H9 (cell line): ENCODE results near the gene FHIT. TPM values are rescaled to one million over a fixed set of nuclear protein-coding genes. Genes with fewer than 3 reads are reported as not detected.

Source experiments
- DNase-seq: peaks from one replicate; pipeline ENCODE4 v3.0.0-alpha.2; 2017
- H2AFZ ChIP-seq: one replicate; pipeline ENCODE4 v1.6.1; 2013; ENCODE audit warnings: mild to moderate bottlenecking, low read length, control low read depth, moderate library complexity
- H2AK5ac ChIP-seq: 2 replicates; pipeline ENCODE4 v1.6.1; 2013; ENCODE audit warnings: low read length, control low read depth, mixed read lengths; ENCODE audit not compliant: insufficient read length
- H2BK120ac ChIP-seq: one replicate; pipeline ENCODE4 v1.6.1; 2013; ENCODE audit warnings: low read depth, mild to moderate bottlenecking, low read length, control low read depth, inconsistent platforms; ENCODE audit not compliant: poor library complexity, severe bottlenecking
- H2BK12ac ChIP-seq: 2 replicates; pipeline ENCODE4 v1.6.1; 2013; ENCODE audit warnings: low read length, control low read depth, mixed read lengths, low read depth; ENCODE audit not compliant: insufficient read length
- H2BK15ac ChIP-seq: 2 replicates; pipeline ENCODE4 v1.6.1; 2013; ENCODE audit warnings: low read depth, low read length, control low read depth
- H2BK20ac ChIP-seq: one replicate; pipeline ENCODE4 v1.6.1; 2013; ENCODE audit warnings: low read depth, mild to moderate bottlenecking, low read length, control low read depth, inconsistent platforms; ENCODE audit not compliant: poor library complexity, severe bottlenecking
- H2BK5ac ChIP-seq: 2 replicates; pipeline ENCODE4 v1.6.1; 2013; ENCODE audit warnings: low read length, control low read depth, mixed read lengths; ENCODE audit not compliant: insufficient read length
- H3K14ac ChIP-seq: 2 replicates; pipeline ENCODE4 v1.6.1; 2013; ENCODE audit warnings: low read length, control low read depth; ENCODE audit not compliant: insufficient read depth
- H3K18ac ChIP-seq: 2 replicates; pipeline ENCODE4 v1.6.1; 2013; ENCODE audit warnings: low read depth, mild to moderate bottlenecking, mixed read lengths, low read length, control low read depth; ENCODE audit not compliant: insufficient read length
- H3K23ac ChIP-seq: 2 replicates; pipeline ENCODE4 v1.6.1; 2013; ENCODE audit warnings: low read length, control low read depth, mixed read lengths, low read depth; ENCODE audit not compliant: insufficient read length
- H3K23me2 ChIP-seq: 2 replicates; pipeline ENCODE4 v1.6.1; 2013; ENCODE audit warnings: low read depth, mild to moderate bottlenecking, mixed read lengths, low read length, control low read depth; ENCODE audit not compliant: insufficient read length, poor library complexity, severe bottlenecking
- H3K27ac ChIP-seq: 2 replicates; pipeline ENCODE4 v1.5.1; 2013; ENCODE audit warnings: low read length, control low read depth, mixed read lengths, low read depth; ENCODE audit not compliant: insufficient read length
- H3K27me3 ChIP-seq: 2 replicates; pipeline ENCODE4 v1.6.1; 2013; ENCODE audit warnings: low read length, control low read depth, inconsistent platforms; ENCODE audit not compliant: insufficient read depth
- H3K4ac ChIP-seq: 2 replicates; pipeline ENCODE4 v1.6.1; 2013; ENCODE audit warnings: low read depth, mild to moderate bottlenecking, control low read depth, inconsistent platforms, low read length, moderate library complexity
- H3K4me1 ChIP-seq: 2 replicates; pipeline ENCODE4 v1.6.1; 2013; ENCODE audit warnings: low read length, control low read depth, inconsistent platforms; ENCODE audit not compliant: insufficient read depth
- H3K4me2 ChIP-seq: 2 replicates; pipeline ENCODE4 v1.6.1; 2013; ENCODE audit warnings: low read length, control low read depth, mixed read lengths; ENCODE audit not compliant: insufficient read length, insufficient read depth
- H3K56ac ChIP-seq: 2 replicates; pipeline ENCODE4 v1.6.1; 2013; ENCODE audit warnings: low read depth, mild to moderate bottlenecking, mixed read lengths, low read length, control low read depth; ENCODE audit not compliant: insufficient read length
- H3K79me1 ChIP-seq: 2 replicates; pipeline ENCODE4 v1.6.1; 2013; ENCODE audit warnings: low read depth, mild to moderate bottlenecking, moderate library complexity, low read length, control low read depth, inconsistent platforms; ENCODE audit not compliant: insufficient read depth, poor library complexity, severe bottlenecking
- H3K79me2 ChIP-seq: 2 replicates; pipeline ENCODE4 v1.6.1; 2013; ENCODE audit warnings: low read length, control low read depth, inconsistent platforms; ENCODE audit not compliant: insufficient read depth
- H3K9ac ChIP-seq: 2 replicates; pipeline ENCODE4 v1.6.1; 2013; ENCODE audit warnings: low read length, control low read depth, mixed read lengths; ENCODE audit not compliant: insufficient read length; ENCODE audit errors: extremely low read depth
- H3K9me3 ChIP-seq: one replicate; pipeline ENCODE4 v1.6.1; 2013; ENCODE audit warnings: low read depth, low read length, inconsistent platforms; ENCODE audit not compliant: control insufficient read depth
- H3T11ph ChIP-seq: one replicate; pipeline ENCODE4 v1.6.1; 2013; ENCODE audit warnings: mild to moderate bottlenecking, low read length, control low read depth, inconsistent platforms
- H4K20me1 ChIP-seq: one replicate; pipeline ENCODE4 v1.6.1; 2013; ENCODE audit not compliant: control insufficient read depth, insufficient read length, insufficient read depth
- H4K5ac ChIP-seq: 2 replicates; pipeline ENCODE4 v1.6.1; 2013; ENCODE audit warnings: low read depth, mild to moderate bottlenecking, mixed read lengths, low read length, control low read depth; ENCODE audit not compliant: insufficient read length
- H4K8ac ChIP-seq: replicated peaks from 2 replicates; pipeline ENCODE4 v1.6.1; 2013; ENCODE audit warnings: low read length, control low read depth, mixed read lengths, low read depth; ENCODE audit not compliant: insufficient read length
- H4K91ac ChIP-seq: 2 replicates; pipeline ENCODE4 v1.6.1; 2013; ENCODE audit warnings: low read depth, mild to moderate bottlenecking, moderate library complexity, mixed read lengths, low read length, control low read depth; ENCODE audit not compliant: insufficient read length
- H3K27ac Mint-ChIP-seq, 3 experiments: 2 replicates in 2 of 3; 3 replicates in 1 of 3; pipeline ENCODE4 v1.8.0; 2020 to 2021; ENCODE audit warnings: mixed read lengths in 3 of 3, mild to moderate bottlenecking in 1 of 3, moderate library complexity in 1 of 3
- H3K27me3 Mint-ChIP-seq: 2 replicates; pipeline ENCODE4 v1.8.0; 2021; ENCODE audit warnings: low read depth, mild to moderate bottlenecking, moderate library complexity, mixed read lengths
- H3K36me3 Mint-ChIP-seq, 3 experiments: 2 replicates in 2 of 3; 3 replicates in 1 of 3; pipeline ENCODE4 v1.8.0; 2020 to 2021; ENCODE audit warnings: low read depth in 3 of 3, mixed read lengths in 3 of 3; ENCODE audit not compliant: insufficient read depth in 1 of 3
- H3K4me1 Mint-ChIP-seq, 2 experiments: 2 replicates each; pipeline ENCODE4 v1.8.0; 2020; ENCODE audit warnings: mixed read lengths in 2 of 2
- H3K4me3 Mint-ChIP-seq, 2 experiments: 2 replicates in 1 of 2; 3 replicates in 1 of 2; pipeline ENCODE4 v1.8.0; 2020 to 2021; ENCODE audit warnings: mild to moderate bottlenecking in 2 of 2, mixed read lengths in 2 of 2, moderate library complexity in 1 of 2
- H3K9me3 Mint-ChIP-seq, 2 experiments: 2 replicates in 1 of 2; 3 replicates in 1 of 2; pipeline ENCODE4 v1.8.0; 2020; ENCODE audit warnings: mild to moderate bottlenecking in 2 of 2, mixed read lengths in 2 of 2, moderate library complexity in 1 of 2
- CTCF ChIP-seq: fragments of 200-600 bp; sonication (generic); conservative IDR thresholded peaks from 3 replicates; pipeline ENCODE4 v1.8.0; 2021; ENCODE audit warnings: antibody characterized with exemption, mild to moderate bottlenecking
- WGBS: extraction: QIAGEN DNeasy Blood & Tissue Kit; methylation state at CpG from one replicate; pipeline ENCODE4 v1.1.7; 2013; ENCODE audit warnings: missing lambda C conversion rate, low lambda C conversion rate, mixed read lengths; ENCODE audit not compliant: insufficient read length; ENCODE audit errors: extremely low coverage; 5-methylcytosine and 5-hydroxymethylcytosine counted together
- total RNA-seq: library from RNA; stranded (reverse); gene quantifications from 2 replicates; pipeline ENCODE4 v1.2.1, GENCODE V29; 2021

FHIT gene
- total RNA-seq, 1 experiment from 2014 or later: 3.0 TPM

GRCh38 chr3:59780209-59780608 lies 1471.0 kb downstream of the FHIT start:
- TF ChIP-seq CTCF: no peak
- peaks cover 16% of the 10 kb centered on the region in 2 experiments for H3K4me1 Mint-ChIP-seq
- Histone ChIP-seq H2BK15ac (no peak overlapping the region), H3K4ac (no peak overlapping the region), H2AFZ (no peak overlapping the region), H3K79me2 (no peaks in the 10 kb centered on the region), H2BK5ac (no peak overlapping the region), H3K4me1 (peaks cover 3% of the 10 kb centered on the region; the same call in 1 of the 2 replicates), H2BK120ac (no peak overlapping the region), H3K27ac (no peak overlapping the region), H2BK20ac (no peak overlapping the region), H2AK5ac (no peak overlapping the region), H4K20me1 (no peaks in the 10 kb centered on the region), H3K9me3 (no peaks in the 10 kb centered on the region), H2BK12ac (no peak overlapping the region), H3K18ac (no peak overlapping the region), H4K8ac (no peak overlapping the region), H3K27me3 (no peaks in the 10 kb centered on the region), H3K23me2 (no peaks in the 10 kb centered on the region), H3K79me1 (no peaks in the 10 kb centered on the region), H3K4me2 (no peak overlapping the region), H3K56ac (no peak overlapping the region), H3K14ac (no peak overlapping the region), H4K91ac (no peak overlapping the region), H4K5ac (no peak overlapping the region), H3T11ph (no peak overlapping the region), H3K23ac (no peak overlapping the region), H3K9ac (no peak overlapping the region)
- H3K36me3 Mint-ChIP-seq: peaks cover 0 to 3% (median 0%) of the 10 kb centered on the region in 3 experiments; a peak in 2 of 7 replicates
- H3K27ac Mint-ChIP-seq: no peak overlapping the region; a peak in 1 of 7 replicates
- H3K4me3 Mint-ChIP-seq: no peak overlapping the region
- H3K9me3 Mint-ChIP-seq: peaks cover 0 to 3% of the 10 kb centered on the region in 2 experiments; a peak in 2 of 5 replicates
- no CpG with 5 or more reads among the region's 2 CpGs for WGBS
- no peak for DNase-seq
- H3K27me3 Mint-ChIP-seq: no peaks in the 10 kb centered on the region; the same call in 1 of the 2 replicates
